Ecto neural progenitor cell (in vitro differentiated cells): ENCODE data around the gene MOB3B.
A peak's percentile ranks its signal among the peaks of the same experiment; 100 is the strongest.

Experiments
- DNase-seq: peaks from one replicate; pipeline ENCODE4 v3.0.0-alpha.2; 2018; ENCODE audit warnings: low spot score

The MOB3B gene

DNA sequence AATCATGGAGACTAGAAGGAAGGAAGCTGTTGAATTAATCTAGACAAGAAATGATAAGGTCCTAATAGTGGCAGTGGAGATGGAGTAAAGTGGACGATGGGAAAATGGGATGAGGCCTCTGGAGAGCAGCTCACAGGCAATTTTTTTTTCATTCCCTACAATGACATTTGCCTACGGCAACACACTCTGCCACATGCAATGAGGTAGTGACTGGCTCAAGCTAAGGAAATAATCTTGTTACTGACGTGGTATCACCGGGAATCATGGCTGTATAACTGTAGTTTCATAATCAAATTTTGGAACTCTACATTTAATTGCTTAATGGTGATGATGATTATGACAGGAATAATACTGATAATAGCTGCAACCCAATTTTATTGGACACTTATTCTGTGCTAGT lies 12.1 kb upstream of the MOB3B start:
- no peak for DNase-seq

DNA sequence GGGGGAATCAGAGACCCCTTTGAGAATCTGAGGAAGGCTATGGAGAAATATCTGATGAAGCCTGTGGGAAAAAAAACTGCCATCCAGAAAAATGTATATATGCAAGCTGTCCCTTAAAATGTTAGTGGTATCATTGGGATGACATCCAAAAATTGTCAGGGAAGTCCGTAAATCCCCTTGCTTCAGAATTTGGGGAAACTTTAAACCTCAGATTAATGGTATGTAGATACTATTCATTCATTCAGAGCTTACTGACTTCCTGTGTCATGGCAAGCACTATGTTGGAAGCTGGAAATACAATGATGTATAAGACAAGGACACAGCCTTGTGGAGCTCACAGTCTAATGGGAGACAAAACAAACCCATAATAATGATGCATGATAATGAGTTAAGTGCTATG lies 10.9 kb upstream of the MOB3B start:
- DNase-seq, result no peak

DNA sequence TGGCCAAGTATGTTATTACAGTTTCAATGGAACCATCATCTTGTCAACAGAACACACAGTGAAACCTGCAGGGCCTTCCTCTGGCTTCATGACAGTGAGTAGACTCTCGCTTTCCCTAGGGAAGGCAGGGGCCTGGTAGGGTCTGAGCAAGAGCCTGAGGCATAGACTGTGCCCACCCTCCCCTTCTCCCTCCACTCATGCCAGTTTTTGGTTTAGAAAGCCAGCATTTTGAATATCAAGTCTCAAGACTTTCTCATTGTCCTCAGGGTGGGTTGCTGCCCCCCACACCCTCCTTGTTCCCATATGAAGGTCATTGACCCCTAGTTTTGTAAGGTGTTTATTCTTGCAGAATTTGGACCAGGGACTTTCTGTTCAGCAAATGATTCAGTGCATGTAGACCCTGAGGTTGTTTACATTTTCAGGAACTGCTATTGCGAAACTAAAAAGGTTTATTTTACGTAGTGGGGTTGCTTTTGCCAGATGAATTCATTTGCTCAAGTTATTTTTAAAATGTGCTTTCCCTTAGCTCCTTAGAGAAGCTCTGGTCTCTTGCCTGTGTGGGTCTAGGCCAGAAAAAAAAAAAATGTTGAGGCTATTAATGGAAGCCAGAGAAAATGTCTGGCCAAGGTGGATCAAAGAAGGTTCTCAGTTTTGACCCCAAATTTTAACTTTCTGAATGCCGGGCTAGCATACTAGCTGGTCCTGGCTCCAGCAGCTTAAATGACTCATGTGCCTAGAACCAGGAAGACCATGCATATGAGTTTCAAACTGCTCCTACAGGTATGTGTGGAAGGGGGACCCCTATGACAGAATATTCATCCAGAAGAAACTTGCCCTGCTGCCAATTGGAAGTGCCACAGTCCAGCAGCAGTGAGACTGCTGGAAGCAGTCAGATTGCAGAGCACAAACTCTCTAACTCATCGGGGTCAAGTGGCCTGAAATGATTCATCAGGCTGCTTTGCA lies 10.1 kb upstream of the MOB3B start:
- no peak for DNase-seq

DNA sequence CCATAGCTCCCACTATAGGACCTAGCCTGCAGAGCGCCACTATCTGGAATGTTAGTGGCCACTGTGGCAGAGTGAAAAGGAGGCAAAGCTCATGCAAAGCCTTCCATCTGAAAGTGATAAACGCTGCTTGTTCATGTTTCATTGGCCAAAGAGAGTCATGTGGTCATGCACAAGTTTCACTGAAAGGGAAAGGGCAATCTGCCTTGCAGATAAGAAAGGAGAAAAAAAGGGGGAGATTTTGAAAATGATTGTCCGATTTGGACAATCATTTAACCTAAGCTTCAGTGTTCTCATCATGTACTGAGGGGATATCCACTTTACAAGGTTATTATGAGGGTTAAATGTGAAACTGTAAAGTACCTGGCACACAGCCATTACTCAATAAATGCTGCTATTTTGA lies 9.0 kb upstream of the MOB3B start:
- DNase-seq, result no peak

DNA sequence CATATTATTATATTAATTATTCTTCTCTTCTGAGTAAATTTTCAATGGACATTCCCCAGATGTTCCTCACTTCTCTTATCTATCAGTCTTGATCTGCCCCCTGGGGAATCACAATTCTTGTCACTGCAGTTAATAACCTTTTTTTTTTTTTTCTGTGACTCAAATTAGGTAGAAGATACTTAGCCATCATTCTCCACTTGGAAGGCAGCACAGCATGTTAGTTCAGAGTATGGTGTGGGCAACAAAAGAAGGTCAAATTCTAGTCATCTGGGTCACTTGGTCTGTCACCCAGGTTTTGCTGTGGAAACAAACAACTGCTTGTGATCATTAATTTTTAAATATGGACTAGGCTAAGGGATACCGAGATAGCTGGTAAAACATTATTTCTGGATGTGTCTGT lies 8.1 kb upstream of the MOB3B start:
- no peak for DNase-seq

DNA sequence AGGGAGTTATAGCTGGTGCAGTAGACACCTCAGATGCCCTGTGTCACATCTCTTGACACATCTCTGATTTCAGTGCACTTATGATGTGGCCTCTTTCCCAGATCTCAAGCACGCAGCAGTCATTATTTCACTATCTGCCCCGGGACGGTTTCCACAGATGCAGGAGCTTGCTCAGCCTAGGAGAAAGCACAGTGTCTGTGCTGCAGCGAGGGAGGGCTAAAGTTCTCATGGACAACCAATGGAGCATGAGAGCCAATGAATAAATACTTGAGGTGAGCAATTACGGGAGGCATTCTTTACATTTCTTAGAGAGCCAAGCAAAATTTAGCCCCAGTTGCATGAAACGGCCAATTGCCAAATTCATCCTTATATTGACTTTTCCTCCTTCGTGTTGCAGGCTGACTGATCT lies 7.4 kb upstream of the MOB3B start:
- DNase-seq, result no peak

DNA sequence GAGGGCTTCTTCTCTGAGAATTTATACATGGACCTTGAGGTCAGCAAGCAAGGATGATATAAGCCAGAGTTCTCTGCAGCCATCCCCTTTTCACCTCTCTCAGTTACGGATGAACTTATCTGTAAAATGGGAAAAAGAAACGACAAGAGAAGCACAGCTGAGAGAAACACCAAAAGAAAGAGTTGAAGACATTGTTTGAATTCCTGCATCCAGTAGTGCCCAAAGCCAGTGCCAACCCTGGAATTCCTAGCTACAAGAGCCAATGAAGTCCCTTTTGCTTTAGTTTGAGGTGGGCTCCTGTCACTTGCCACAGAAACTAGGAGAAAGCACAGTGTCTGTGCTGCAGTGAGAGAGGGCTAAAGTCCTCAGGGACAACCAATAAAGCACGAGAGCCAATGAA lies 6.6 kb upstream of the MOB3B start:
- DNase-seq, result no peak

DNA sequence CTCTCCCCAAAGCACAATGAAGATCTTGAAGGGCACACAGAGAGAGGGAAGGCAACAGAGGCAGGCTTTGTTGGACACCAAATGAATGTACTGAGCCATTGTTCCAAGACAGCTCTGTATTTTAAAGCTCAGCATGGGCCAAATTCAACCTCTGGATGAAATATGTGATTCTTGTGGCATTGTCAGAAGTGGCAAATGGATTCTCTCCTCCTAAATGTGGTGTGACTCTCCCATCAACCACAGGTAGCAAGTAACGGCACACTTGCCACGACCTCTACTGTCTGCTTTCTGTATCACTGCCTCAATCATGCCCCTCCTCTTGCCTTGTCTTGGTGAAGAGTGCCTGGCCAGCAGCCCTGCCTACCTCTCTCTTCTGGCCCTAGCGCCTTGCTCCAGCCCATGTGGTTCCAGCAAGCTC lies 6.1 kb upstream of the MOB3B start:
- peak; percentile 54 for DNase-seq

DNA sequence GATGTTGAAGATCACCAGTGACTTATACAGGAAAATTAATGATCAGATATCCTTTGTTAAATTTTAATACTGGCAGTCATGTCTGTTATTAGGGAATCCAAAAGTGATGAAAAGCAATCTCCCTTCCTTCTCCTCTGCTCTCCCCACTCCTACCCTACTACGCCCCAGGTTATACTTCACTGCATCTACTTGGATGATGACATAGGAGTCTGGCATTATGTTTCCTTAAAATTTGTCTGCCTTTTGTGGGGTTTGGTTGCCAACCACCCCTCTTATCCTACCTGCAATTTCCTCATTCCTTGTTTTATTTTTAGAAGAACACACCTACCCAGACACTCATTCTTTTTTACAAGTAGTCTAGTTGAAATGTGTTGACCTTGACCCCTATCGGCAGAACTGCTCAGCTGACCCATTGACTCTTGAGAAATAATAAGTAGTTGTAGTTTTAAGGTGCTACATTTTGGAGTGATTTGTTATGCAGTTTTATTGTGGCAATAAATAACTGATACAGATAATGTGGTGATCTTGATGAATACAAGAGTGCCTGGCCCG lies 5.1 kb upstream of the MOB3B start:
- DNase-seq, result no peak

DNA sequence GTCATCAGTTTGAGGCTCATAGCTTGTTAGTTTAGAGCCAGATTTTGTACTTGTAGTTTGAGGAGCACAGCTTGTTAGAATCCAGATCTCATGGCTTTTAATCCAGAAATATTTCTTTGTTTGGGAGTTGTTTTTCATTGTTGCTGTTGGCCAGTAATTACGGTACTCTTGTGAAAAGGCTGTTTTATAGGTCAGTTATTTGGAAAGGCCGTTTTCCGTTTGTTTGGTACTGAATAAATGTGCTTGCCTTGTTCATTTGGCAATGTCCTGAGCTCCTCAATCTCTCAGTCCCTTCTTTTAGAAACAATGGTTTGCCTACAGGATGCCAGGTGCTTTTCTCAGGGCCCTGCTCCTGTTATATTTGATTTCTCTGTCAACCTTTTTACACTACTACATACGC lies 4.5 kb upstream of the MOB3B start:
- no peak for DNase-seq

DNA sequence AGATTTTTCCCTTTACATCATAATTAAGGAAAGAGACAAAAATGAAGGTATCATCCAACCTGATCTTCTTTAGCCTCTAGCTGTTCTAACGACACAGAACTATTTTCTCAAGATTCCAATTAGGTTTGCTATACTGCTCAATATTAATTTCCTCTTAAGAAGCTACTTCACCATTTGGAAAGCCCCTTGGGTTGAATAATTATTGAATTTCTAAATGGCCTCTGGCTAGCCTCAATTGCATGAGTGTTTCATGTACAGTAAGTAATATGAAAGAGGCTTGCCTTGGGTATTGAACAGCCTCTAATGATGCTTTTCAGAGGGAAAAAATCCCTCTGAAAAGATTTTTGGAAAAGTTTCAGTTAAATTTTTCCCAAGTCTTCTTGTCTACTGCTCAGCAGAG lies 3.7 kb upstream of the MOB3B start:
- DNase-seq, result no peak

DNA sequence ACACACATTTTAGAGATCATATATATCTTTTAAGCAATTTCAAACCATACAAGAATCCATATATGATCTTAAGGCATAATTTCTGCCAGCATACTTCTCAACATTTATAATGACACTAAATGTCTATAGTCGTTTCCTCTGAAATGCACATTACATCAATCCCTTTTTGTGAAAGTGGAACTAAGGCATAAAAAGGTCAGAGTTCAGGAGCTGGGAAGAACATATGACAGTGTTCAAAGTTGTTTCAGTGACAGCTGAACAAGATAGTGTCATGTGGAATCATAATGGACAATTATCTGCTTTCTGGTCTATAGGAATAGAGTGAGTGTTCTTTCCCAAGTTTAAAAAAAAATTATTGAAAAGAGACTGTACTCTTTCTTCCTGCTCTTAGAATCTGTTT lies 2.4 kb upstream of the MOB3B start:
- DNase-seq, result no peak

DNA sequence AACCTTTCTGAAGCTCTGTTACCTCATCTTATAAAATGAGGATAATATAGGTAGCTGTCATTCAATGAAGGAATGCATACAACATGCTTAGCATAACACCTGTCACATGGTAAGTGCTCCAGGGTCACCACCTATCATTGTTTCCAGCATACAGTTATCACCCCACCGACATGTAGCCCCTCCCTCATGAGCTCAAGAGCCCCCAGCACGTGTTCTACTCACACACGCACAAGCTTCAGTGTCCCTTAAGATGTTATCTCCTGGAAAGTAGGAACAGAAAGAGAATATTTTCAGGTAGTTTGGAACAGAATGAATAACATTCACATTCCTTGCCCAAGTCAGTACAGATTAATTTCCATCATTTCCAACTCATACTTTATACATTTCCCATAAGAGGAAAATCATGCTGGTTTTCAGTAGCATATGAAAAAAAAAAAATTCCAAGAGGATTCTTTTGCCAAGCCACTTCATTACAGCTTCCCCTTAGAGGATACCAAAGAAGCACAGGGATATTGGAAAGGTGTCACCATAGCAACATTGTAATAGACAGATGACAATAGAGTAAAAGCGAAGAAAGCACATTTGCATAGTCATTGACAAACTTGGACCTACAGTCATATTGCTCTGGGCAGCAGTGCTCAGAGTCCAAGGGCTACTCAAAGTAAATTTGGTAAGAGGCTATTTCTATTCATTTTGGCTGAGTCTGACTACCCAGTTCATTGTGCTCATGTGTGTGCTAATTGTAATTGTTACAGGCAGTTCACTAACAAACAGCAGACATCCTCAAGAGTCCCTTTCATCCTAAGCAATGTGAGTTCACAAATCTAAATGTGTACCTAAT lies 1.5 kb upstream of the MOB3B start:
- no peak for DNase-seq

DNA sequence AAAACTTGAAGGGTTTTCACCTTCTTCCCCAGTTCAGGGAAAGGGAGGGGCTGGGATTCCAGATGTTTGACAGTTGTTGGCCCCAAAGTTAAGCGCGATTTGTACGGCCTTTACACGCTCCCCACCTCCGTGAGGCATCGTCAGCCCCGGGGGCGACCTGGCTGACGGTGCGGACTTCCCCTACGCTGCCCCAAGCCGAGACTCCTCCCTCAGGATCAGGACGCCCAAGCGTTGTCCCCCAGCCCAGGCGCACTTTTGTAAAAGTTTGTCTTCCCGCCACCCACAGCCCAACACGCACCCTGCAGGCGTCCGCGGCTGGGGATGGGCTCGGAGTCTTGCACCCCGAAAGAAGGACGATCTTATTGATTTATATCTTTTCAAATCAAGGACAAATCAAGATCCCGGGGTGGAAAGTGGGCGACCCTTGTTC lies 713 bp downstream of the MOB3B start:
- peak; percentile 78 for DNase-seq

DNA sequence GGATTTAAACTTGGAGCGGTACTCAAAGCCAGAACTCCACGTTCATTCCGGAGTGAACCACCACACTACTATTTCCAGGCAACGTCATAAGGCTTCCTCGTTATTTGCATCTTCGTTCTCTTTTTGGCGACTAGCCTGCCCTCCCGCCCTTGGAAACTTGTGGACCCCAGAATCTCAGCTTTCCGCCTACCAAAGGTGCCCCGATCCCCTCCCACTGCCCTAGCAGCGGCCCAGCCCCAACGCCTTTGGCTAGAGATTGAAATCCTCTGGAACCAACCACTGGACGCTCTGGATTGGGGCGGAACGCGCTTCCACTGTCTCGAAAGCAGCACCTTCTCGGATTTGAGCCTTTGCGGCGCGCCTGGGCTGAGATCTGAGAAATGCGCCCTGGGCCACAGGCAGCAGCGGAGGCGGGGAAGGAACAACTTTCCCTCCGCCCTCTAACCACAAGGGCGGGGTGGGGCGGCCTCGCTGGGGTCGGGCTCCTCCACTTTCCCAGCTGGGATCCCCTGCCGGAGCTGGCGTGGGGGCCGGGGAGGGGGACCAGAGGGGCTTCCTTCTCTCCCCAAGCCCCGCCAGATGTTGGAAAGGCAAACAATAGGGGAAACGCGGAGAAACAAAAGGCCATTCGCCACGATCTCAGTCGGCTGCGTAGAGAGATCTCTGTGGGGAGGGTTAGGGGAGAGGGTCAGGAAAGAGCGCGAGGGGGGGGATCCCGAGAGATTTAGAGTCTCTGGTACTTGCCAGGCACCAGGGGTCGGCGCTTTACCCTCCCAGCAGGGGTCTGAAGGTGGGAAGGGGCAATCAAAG lies 1.3 kb downstream of the MOB3B start:
- peak; percentile 90 for DNase-seq

DNA sequence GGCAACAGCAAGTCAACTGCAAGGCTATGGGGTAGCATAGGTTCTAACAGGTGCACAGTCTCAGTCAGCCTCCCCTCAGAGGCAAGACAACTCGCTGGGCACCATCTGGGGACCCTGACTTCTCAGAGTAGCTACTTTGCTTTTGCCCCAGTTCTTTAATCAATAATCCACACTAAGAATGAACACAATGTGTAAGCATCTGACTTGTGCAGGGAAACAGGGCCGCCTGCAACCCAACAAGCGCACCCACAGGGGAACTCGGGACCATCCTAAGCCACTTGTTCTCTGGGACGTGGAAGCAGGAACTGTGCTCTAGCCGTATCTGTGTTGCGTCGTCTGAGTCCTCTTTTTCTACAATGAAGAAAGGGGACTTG lies 1.9 kb downstream of the MOB3B start:
- DNase-seq, result no peak

DNA sequence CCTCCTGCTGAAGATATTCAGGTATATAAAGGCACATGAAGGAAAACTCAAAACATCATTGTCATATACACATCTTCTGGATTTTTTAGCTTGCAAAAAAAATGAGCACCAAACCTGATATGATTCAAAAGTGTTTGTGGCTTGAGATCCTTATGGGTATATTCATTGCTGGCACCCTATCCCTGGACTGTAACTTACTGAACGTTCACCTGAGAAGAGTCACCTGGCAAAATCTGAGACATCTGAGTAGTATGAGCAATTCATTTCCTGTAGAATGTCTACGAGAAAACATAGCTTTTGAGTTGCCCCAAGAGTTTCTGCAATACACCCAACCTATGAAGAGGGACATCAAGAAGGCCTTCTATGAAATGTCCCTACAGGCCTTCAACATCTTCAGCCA lies 5.4 kb downstream of the MOB3B start, which contains the start of gene IFNK:
IFNK (plus strand) TSS at position 55 of the 400 bp plus-strand sequence; CDS start at position 102, 47 bp downstream.
- DNase-seq, result no peak

DNA sequence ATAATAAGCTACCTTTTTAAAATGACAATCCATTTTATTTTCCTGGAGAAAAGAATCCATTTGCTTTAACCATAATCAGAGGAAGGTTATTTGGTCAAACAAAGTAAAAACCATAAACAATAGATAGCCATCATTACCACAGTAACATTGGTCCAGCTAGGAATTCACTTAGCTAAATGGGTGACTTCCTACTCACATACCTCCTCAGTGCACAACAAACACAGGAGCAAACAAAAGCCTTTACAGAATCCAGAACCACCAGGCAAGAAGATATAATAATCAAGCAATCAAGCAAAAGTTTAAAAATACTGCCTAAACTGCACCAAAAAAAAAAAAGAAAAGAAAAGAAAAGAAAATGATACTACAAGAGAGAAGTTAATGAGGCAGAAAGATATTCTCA lies 6.5 kb downstream of the MOB3B start:
- no peak for DNase-seq

DNA sequence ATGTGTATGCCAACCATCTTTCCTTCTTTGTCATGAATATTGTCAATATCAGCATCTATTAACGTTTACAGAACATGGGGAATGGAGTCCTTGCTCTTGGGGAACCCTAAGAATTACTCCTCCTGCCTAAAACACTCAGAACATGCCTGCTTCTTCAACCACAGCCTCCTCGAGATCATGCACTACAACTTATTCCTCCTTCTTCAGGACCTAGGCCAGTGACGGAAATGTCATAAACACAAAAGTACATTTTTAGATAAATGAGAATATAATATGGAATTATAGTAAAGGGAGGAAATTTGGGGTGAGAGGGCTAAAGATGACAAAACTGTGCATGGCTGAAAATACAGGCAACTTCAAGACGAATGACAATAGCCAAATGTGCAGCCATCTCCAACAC lies 8.6 kb downstream of the MOB3B start:
- DNase-seq, result no peak

DNA sequence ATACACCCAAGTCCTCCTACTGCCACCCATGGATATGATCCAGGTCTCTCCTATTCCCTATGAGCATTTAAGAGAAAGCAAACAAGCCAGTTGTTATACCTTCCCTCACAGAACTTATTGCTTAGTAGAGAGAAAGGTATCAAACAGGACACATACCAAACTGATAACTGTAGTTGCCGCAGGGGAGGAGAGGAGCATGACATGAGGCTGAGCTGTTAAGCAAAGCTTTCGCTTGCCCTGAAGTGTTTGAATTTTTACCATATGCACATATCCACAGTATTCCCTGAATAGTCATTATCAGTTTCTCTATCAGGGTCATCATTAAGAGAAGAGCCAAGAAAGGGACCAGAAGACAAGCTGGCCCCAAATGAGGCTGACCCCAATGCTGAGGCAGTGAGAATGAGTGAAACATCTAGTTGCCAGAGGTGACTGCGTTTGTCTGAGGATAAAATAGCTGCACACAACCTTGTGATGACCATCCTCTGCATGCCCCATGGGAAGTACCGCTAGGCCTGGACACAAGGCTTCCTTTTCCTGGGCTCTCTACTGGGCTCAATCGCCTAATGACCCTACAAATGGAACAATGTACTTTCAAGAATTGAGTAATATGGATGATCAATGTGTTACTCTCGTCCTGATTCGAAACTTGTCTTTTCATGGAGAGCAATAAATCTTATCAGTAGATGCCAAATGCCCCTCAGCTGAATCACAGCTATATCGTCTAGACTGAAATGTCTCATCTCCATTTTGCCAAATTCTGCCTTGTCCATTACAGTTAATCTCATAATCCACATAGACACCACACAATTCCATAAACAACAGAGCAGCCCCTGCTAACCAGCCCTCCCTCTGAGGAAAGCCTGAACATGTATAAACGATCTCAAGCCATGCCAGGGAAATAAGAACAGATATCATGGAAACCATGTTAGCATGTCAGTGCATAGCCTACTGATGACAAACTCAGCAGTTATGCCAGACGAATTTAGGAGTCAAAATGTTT lies 9.8 kb downstream of the MOB3B start:
- DNase-seq, result no peak

DNA sequence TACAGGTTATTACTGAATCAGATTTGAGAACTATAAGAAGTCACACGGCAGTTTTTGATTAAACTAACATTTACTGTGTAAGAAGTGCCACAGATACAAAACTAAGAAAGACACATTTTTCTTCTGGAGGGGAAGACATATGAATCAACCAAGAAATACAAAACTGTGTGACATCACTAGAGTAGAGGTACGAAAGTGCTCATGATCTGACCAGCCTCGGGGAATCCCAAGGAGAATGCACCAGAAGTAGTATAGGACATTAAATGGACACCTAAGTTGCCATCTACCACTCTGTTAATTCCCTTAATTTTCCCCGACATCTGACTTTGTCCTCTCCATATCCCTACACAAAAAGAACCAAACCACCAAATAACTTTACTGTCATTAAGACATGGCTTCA lies 10.8 kb downstream of the MOB3B start:
- no peak for DNase-seq
